Measurements from ENCODE around the gene HDAC5.

DNA sequence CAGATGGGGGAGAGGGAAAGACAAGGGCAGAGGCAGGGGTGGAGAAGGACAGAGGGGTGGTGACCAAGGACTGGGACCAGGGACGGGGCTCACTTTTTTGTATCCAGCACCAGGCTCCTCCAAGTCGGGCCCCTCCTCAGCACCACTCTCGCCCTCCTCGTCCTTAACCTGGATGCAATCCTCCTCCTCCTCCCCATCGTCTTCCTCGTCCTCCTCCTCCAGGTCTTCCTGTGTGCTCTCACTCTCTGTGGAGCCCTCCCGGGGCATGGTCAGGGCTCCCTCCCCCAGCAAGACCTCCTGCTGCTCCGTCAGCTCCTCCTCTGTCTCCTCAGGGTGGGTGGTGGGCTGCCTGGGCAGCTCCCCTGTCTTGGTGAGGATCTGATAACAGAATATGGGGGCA lies 36.1 kb downstream of the HDAC5 start:
- TF ChIP-seq EZH2phosphoT487 (IDR thresholded peaks at IDR 0.05; ENCODE audit: low read depth): no peak
- TF ChIP-seq, protein P1, sequence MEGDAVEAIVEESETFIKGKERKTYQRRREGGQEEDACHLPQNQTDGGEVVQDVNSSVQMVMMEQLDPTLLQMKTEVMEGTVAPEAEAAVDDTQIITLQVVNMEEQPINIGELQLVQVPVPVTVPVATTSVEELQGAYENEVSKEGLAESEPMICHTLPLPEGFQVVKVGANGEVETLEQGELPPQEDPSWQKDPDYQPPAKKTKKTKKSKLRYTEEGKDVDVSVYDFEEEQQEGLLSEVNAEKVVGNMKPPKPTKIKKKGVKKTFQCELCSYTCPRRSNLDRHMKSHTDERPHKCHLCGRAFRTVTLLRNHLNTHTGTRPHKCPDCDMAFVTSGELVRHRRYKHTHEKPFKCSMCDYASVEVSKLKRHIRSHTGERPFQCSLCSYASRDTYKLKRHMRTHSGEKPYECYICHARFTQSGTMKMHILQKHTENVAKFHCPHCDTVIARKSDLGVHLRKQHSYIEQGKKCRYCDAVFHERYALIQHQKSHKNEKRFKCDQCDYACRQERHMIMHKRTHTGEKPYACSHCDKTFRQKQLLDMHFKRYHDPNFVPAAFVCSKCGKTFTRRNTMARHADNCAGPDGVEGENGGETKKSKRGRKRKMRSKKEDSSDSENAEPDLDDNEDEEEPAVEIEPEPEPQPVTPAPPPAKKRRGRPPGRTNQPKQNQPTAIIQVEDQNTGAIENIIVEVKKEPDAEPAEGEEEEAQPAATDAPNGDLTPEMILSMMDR (IDR thresholded peaks at IDR 0.05; ENCODE audit: low read depth, low read length): no peak

Measured in OCI-LY3 (cell line).